HFFc6 (cell line): ENCODE measurements around the gene PTPRM. TPM values are rescaled to one million over a fixed set of nuclear protein-coding genes. Genes with fewer than 3 reads are reported as not detected.
A peak's percentile ranks its signal among the peaks of the same experiment; 100 is the strongest.

Experiments used
- DNase-seq: peaks from one replicate; pipeline ENCODE4 v3.0.0-alpha.2; 2018
- H3K27ac Mint-ChIP-seq: 2 replicates; pipeline ENCODE4 v1.8.0; 2020; ENCODE audit warnings: mild to moderate bottlenecking, mixed read lengths
- H3K27me3 Mint-ChIP-seq: 2 replicates; pipeline ENCODE4 v1.8.0; 2021; ENCODE audit warnings: mild to moderate bottlenecking, moderate library complexity, mixed read lengths; ENCODE audit not compliant: insufficient read depth
- H3K36me3 Mint-ChIP-seq: 2 replicates; pipeline ENCODE4 v1.8.0; 2021; ENCODE audit warnings: low read depth, mixed read lengths
- H3K4me1 Mint-ChIP-seq: 2 replicates; pipeline ENCODE4 v1.8.0; 2020; ENCODE audit warnings: low read depth, mixed read lengths
- H3K4me3 Mint-ChIP-seq: 2 replicates; pipeline ENCODE4 v1.8.0; 2020; ENCODE audit warnings: mild to moderate bottlenecking, moderate library complexity, mixed read lengths
- H3K9me3 Mint-ChIP-seq: 2 replicates; pipeline ENCODE4 v1.8.0; 2020; ENCODE audit warnings: mild to moderate bottlenecking, mixed read lengths
- CTCF ChIP-seq: fragments of 200-600 bp; sonication (generic); IDR thresholded peaks from 2 replicates; pipeline ENCODE4 v1.5.0; 2021; ENCODE audit warnings: antibody characterized with exemption, mild to moderate bottlenecking
- total RNA-seq, 6 experiments: library from RNA; stranded (reverse); fragmentation: NEBNext Ultra II Directional; extraction: Animal tissue kit (Norgen Biotek cat#: 25700); gene quantifications; 2 replicates in 1 of 6; 3 replicates in 5 of 6; pipeline ENCODE4 v1.2.3, GENCODE V29; 2021

Gene PTPRM
- total RNA-seq, 6 experiments from 2014 or later, result 39.4 to 49.8 (median 43.8) TPM

DNA sequence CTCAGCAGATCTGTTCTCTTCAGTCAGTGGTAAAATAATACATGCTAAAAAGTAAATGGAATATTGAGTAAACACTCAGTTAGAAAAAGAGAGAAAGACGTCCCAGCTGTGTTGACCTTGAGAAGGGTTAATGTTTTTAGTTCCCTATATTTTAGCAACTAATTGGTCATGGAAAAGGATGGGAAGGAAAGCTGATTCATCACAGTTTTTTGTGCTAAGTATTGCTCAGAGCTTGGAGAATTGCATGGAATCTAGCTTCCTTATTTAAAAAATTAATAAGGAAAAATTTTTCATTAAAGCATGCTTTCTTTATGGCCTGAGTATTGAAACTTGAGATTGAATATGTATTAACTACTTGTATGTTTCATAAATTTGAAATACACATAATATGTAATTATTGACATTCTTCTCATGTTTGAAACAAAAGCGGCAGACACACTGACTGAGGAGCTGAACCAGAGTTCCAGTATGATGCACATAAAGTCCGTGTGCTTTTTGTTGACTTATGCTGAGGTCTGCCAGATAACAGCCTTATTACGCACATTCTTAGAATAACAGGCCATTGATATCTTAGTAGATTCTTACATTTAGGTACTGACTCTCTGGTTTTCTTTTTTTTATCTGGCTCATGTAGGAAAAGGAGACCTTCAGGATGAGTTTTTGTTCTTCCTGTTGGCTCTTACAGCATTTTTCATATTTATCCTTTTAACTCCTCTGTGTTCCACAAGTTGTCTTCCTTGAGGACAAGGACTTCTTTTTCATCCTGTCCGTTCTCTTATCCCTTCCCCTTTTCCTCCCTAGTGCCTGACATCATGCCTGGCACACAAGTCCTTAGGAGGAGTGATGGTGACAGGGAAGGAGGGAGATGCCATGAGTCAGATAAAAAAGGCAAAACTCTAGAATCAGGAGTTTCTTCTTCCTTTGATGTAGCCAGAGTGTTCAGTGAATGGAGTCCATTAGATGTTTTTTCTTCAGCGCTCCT is 194.1 kb downstream of the PTPRM start:
- H3K4me3 Mint-ChIP-seq, result peak overlapping the region; percentile 61; the same call in 1 of the 2 replicates
- DNase-seq, result no peak
- H3K36me3 Mint-ChIP-seq, result no peaks in the 10 kb centered on the region
- peaks cover 36% of the 10 kb centered on the region for H3K4me1 Mint-ChIP-seq
- H3K9me3 Mint-ChIP-seq, result no peaks in the 10 kb centered on the region
- TF ChIP-seq CTCF, result no peak
- no peaks in the 10 kb centered on the region for H3K27me3 Mint-ChIP-seq
- peak overlapping the region; percentile 76 for H3K27ac Mint-ChIP-seq

- TF ChIP-seq CTCF, result no peak
- H3K27ac Mint-ChIP-seq, result no peak overlapping the region
- no peak for DNase-seq
- no peaks in the 10 kb centered on the region for H3K27me3 Mint-ChIP-seq
- H3K4me3 Mint-ChIP-seq, result no peak overlapping the region
- H3K36me3 Mint-ChIP-seq, result no peaks in the 10 kb centered on the region
- H3K4me1 Mint-ChIP-seq, result peaks cover 29% of the 10 kb centered on the region
- H3K9me3 Mint-ChIP-seq, result no peaks in the 10 kb centered on the region
These were observed 197.3 kb downstream of the PTPRM start for GRCh38 chr18:7764405-7764804.

GRCh38 chr18:7766346-7766745 is 199.2 kb downstream of the PTPRM start:
- Mint-ChIP-seq H3K4me3 (no peak overlapping the region), H3K9me3 (no peaks in the 10 kb centered on the region), H3K27me3 (no peaks in the 10 kb centered on the region), H3K4me1 (peaks cover 18% of the 10 kb centered on the region), H3K27ac (no peak overlapping the region), H3K36me3 (no peaks in the 10 kb centered on the region)
- TF ChIP-seq CTCF, result no peak
- DNase-seq, result no peak

DNA sequence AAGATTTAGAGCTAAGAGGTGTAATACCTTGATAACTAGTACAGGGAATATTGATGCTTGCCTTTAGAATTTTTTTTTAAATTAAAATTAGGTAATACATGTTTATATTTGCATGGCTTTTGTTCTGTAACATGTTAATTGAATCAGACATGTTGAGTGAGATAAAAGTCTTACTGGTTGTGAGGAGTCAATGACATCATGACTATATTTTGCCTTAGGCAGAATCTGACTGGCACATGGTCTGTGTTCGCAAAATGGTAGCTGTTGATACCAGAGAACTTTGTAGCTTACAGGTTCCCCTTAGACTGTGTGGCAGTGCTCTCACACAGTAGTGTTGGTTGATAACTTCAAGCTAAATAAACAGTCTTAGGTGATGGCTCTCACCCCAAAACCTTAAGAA is 199.7 kb downstream of the PTPRM start:
- no peak for TF ChIP-seq CTCF
- no peak overlapping the region for H3K4me3 Mint-ChIP-seq
- no peaks in the 10 kb centered on the region for H3K9me3 Mint-ChIP-seq
- DNase-seq, result no peak
- no peak overlapping the region for H3K27ac Mint-ChIP-seq
- no peaks in the 10 kb centered on the region for H3K27me3 Mint-ChIP-seq
- peaks cover 13% of the 10 kb centered on the region for H3K4me1 Mint-ChIP-seq
- no peaks in the 10 kb centered on the region for H3K36me3 Mint-ChIP-seq

GRCh38 chr18:7770908-7771307 is 203.8 kb downstream of the PTPRM start:
- Mint-ChIP-seq H3K4me1 (no peaks in the 10 kb centered on the region; the same call in 1 of the 2 replicates), H3K36me3 (peaks cover 6% of the 10 kb centered on the region; the same call in 1 of the 2 replicates), H3K4me3 (no peak overlapping the region), H3K9me3 (no peaks in the 10 kb centered on the region), H3K27me3 (no peaks in the 10 kb centered on the region), H3K27ac (no peak overlapping the region)
- DNase-seq, result no peak
- TF ChIP-seq CTCF, result no peak
